SH-SY5Y (cell line): ENCODE measurements around the gene C16orf78.

Experiments
- GATA2 ChIP-seq: IDR thresholded peaks from 2 replicates; pipeline ENCODE4 v1.6.1; 2011; ENCODE audit warnings: mild to moderate bottlenecking, low read depth, low read length
- GATA3 ChIP-seq: IDR thresholded peaks from 2 replicates; pipeline ENCODE4 v1.6.1; 2011; ENCODE audit warnings: low read depth, mild to moderate bottlenecking, low read length, moderate library complexity

DNA sequence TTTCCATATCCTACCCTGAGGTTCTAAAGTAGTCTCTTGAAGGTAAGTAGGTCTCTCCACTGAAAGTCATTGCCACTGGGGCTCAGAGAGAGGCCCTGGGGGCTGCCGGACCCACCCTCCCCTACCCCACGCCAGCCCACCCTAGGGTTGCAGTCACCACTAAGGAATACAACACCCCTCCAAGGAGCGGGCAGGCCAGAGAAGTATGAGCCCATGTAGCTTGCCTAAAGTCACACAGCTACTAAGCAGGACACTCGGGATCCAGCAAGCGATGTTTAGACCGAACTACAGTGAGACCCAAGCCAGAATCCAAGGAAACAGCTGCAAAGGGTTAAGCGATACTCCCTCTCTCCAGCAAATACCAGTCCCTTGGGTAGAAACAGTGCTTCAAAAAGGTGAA lies 27.0 kb downstream of the C16orf78 start:
- TF ChIP-seq GATA2 (no peak), GATA3 (no peak)
